RPMI8226 (cell line): Measurements from ENCODE around the gene OR5AN1.

Experiments
- DNase-seq: peaks from one replicate; pipeline ENCODE4 v3.0.0-alpha.2; 2015

Gene OR5AN1, protein sequence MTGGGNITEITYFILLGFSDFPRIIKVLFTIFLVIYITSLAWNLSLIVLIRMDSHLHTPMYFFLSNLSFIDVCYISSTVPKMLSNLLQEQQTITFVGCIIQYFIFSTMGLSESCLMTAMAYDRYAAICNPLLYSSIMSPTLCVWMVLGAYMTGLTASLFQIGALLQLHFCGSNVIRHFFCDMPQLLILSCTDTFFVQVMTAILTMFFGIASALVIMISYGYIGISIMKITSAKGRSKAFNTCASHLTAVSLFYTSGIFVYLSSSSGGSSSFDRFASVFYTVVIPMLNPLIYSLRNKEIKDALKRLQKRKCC

DNA sequence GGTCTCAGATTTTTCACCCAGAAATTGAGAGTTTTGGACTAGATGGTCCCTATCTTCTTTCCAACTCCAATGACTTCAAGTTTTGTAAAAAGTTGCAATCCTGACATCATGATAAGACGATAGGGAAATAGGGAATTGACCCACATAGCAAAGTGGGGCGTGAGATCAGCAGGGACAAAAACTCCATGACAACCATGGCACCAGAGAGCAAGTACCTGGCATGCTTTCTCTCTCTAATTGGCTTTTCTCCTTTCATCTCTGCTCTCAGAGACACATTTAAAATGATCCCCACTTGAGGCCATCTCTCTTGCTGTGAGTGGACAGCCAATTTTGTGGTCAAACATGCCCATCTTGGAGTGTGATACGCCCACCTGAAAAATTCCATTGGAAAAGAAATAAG is at the start of gene OR5AN1:
TSS of gene OR5AN1 (plus strand) at position 301 of the 400 bp plus-strand sequence. CDS start 5,564 bp downstream, outside the sequence.
- DNase-seq: no peak

DNA sequence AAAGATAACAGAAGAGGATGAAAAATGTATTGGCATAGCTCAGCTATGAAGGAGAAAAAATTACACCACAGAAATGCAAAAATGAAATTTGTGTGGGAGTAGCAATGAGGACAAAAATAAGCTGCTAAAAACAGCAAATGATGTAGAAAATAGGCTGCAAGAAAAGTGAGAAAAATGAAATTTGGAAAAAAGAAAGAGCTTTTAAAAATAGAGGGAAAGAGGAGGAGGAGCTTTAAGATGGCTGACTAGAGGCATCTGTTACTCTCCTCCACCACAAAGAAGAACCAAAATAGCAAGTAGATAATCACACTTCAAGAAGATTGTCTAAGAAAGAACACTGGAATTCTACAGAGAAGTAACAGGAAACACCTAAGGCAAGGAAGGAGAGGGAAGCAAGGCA is 23.7 kb upstream of the OR5AN1 start:
- no peak for DNase-seq

DNA sequence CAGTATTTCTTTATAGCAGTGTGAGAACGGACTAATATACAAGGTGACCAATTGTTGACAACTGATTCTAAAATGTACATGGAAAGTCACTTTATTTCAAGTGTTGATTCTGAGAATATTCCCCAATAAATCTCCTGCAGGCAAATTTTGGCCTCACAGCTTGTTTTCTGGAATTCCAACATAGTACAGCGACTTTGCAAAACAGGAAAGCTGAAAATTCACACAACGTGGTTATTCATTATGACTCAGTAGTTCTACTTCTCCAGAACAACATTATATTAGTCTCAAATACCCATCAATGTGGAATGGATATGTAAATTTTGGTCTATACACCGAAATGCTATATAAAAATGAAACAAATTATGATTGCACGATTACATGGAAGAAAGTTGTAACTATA is 22.5 kb upstream of the OR5AN1 start:
- DNase-seq: no peak

GRCh38 chr11:59336931-59337330 is 21.8 kb upstream of the OR5AN1 start:
- DNase-seq: no peak

GRCh38 chr11:59349657-59350056 is 9.0 kb upstream of the OR5AN1 start:
- peak; percentile 8 for DNase-seq

- no peak for DNase-seq
Measured at GRCh38 chr11:59355226-59355625, 3.5 kb upstream of the OR5AN1 start.

GRCh38 chr11:59356561-59356960 is 2.1 kb upstream of the OR5AN1 start:
- DNase-seq: no peak

- no peak for DNase-seq
Measured at GRCh38 chr11:59358020-59358419, 675 bp upstream of the OR5AN1 start.

- DNase-seq: peak; percentile 51
Measured at GRCh38 chr11:59365232-59366018, 6.7 kb downstream of the OR5AN1 start.

DNA sequence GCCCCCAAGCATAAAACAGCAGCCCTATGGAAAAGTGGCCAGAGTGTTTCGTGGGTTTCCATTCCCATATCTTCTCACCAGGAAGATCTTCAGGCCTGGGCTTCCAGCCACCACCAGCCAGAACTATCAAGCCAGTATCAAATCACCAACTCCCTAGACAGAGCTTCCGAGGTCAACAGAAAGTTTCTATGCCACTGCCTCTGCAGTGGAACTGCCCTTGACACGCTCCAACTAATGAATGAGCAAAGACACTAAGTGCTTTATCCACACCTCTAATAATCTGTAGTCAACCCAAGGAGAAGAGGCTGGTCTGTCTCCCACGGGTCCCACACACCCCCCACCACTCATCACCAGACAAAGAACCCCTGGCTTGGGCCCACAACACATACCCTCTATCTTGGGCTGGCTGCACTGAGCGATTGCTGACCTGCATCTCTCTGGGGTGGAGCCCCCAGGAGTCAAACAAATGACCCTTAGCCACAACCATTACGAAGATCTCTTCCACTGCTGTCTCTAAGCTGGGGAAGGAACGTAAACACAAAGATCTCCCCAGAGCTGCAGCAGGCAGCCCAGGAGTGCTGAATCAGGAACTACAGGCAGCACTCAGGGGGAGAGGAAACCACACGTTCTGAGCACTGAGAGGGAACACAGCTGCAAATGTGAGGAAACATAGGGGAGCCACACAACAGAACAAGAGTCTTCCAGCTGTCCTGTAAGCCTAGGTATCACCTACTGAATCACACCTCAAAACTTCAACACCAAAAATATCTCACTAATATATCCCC is 9.7 kb downstream of the OR5AN1 start:
- peak; percentile 87 for DNase-seq

- DNase-seq: peak; percentile 8
Measured at GRCh38 chr11:59372324-59372723, 13.6 kb downstream of the OR5AN1 start.

GRCh38 chr11:59380263-59381059 is 21.8 kb downstream of the OR5AN1 start:
- peak; percentile 17 for DNase-seq

- no peak for DNase-seq
Measured at GRCh38 chr11:59394186-59394585, 35.5 kb downstream of the OR5AN1 start.

DNA sequence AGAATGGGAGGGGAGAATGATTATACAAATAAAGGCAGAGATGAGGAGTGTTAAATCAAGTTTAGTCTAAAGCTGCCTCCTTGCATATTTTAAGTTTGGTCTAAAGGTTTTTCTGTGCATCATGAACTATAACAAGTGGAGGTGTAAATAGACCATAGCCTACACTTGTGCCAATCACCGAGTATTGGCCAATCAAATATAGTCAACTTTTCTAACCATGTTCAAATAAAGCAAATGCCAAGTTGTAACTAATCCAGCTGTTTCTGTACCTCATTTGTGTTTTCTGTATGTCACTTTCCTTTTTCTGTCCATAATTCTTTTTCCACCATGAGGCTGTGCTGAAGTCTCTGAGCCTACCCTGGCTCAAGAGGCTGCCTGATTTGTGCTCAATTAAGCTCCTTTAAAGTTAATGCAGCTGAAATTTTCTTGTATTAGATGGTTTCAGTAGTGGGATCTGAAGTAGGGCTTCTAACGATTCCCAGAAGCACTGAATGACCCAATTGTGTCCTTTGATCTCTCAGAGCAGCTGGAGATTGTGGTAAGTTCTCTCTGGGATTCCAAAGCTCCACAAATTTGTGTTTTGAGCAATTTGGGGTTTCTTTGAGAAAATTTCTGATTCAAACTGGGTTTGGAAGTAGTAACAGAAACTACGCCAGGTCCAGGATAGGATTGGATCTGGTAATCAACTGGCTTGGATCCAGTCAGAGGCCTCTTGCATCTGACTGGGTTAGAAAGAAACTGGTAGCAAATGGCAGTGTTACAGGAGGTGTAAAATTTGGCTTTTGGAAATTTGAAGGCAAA is 42.0 kb downstream of the OR5AN1 start:
- DNase-seq: no peak

- DNase-seq: no peak
Measured at GRCh38 chr11:59401262-59401552, 42.5 kb downstream of the OR5AN1 start.

- DNase-seq: no peak
Measured at GRCh38 chr11:59403546-59403945, 44.9 kb downstream of the OR5AN1 start.

DNA sequence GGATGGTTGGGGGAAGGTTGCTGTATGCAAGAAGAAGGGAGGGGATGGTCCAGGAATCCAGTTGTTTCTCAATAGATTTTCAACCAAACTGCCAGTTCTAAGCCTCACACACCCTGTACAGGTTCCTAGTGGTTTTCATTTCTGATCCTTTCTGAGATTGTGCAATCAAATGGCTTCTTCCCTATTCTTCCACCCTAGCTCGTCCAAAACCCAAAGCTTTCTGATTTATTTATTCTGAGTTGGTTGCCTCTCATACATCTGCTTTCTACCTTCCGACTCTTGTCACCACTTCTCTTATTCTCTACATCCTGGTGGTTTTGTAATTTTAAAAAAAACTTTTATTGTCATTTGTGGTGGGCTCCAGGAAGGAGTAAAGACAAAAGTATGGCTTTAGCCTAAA is 55.0 kb downstream of the OR5AN1 start:
- DNase-seq: no peak

DNA sequence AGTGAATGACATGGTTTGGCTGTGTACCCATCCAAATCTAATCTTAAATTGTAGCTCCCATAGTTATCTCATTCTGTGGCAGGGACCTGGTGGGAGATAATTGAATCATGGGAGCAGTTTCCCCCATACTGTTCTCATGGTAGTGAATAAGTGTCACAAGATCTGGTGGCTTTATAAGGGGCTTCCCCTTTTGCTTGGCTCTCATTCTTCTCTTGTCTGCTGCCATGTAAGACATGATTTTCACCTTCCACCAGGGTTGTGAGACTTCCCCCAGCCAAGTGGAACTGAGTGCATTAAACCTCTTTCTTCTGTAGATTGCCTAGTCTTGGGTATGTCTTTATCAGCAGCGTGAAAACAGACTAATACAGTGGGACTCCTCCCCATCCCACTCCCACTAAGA is 56.4 kb downstream of the OR5AN1 start:
- no peak for DNase-seq

GRCh38 chr11:59416613-59417012 is 57.9 kb downstream of the OR5AN1 start:
- DNase-seq: no peak

GRCh38 chr11:59417023-59417422 is 58.3 kb downstream of the OR5AN1 start:
- no peak for DNase-seq

DNA sequence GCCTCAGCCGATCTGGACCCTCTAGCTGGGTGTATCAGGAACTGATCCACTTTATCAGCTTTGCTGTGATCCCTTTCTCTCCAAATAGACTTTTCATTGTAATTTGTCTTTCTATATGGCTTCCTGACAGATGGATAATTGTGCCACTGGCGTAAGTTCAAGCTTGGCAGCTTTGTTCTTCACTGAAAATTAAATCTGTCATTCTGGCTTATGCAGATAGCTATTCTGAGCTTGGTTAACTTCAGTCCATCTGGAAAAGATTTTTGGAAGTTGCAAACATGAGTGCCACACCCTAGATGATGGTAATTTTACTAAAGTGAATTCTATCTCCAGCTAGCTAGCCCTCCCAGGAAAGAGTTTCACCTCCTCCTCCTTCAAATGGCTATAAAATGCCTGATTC is 59.5 kb downstream of the OR5AN1 start:
- DNase-seq: no peak
